Panc1 (cell line): ENCODE data around the gene UTS2R. TPM values are rescaled to one million over a fixed set of nuclear protein-coding genes. Genes with fewer than 3 reads are reported as not detected.

Experiments
- ATAC-seq: fragments of 200-7000 bp; cut with Tn5 transposase; 2 replicates; pipeline ENCODE4 v1.9.1; 2020; ENCODE audit warnings: mild to moderate bottlenecking, moderate library complexity
- BruUV-seq: library from RNA; stranded (reverse); fragments of 400-500 nt; replicated peaks from 2 replicates; lab custom pipeline; 2021; lab: Mats Ljungman, UMichigan
- CTCF ChIA-PET: fragments of 300-600 bp; sonication (Branson Sonifier 250); formaldehyde crosslinking; loops from one replicate; lab custom pipeline; 2022; ENCODE audit warnings: antibody characterized with exemption; lab: Charles Lee
- POLR2A ChIA-PET: fragments of 300-600 bp; sonication (Branson Sonifier 250); formaldehyde crosslinking; loops from one replicate; lab custom pipeline; 2022; ENCODE audit warnings: antibody characterized with exemption; lab: Charles Lee
- DNase-seq: peaks from one replicate; pipeline ENCODE4 v3.0.0-alpha.2; 2010; ENCODE audit warnings: low read depth, low spot score
- H3K27ac ChIP-seq: 2 replicates; pipeline ENCODE4 v1.5.1; 2011; ENCODE audit warnings: mild to moderate bottlenecking, low read length, inconsistent platforms
- H3K27me3 ChIP-seq: fragments of 200-500 bp; sonication (Bioruptor generic); 2 replicates; pipeline ENCODE4 v1.6.0; 2014; ENCODE audit warnings: low read length, inconsistent platforms; ENCODE audit not compliant: control insufficient read depth, insufficient read depth
- H3K36me3 ChIP-seq: fragments of 200-500 bp; sonication (Bioruptor generic); 2 replicates; pipeline ENCODE4 v1.5.1; 2014; ENCODE audit warnings: inconsistent platforms, mild to moderate bottlenecking, low read length, moderate library complexity; ENCODE audit not compliant: control insufficient read depth, insufficient read depth
- H3K4me1 ChIP-seq: 2 replicates; pipeline ENCODE4 v1.5.1; 2011; ENCODE audit warnings: inconsistent platforms, mild to moderate bottlenecking, low read length, moderate library complexity; ENCODE audit not compliant: control insufficient read depth, insufficient read depth
- H3K4me3 ChIP-seq, 2 experiments: 2 replicates each; pipeline ENCODE4 v1.5.1; 2011 to 2012; ENCODE audit warnings: low read depth in 2 of 2, low read length in 2 of 2, mild to moderate bottlenecking in 2 of 2, inconsistent platforms in 1 of 2, moderate library complexity in 1 of 2
- H3K9me3 ChIP-seq: fragments of 200-500 bp; sonication (Bioruptor generic); 2 replicates; pipeline ENCODE4 v1.5.1; 2014; ENCODE audit warnings: low read depth, mild to moderate bottlenecking, inconsistent platforms, low read length, moderate library complexity; ENCODE audit not compliant: control insufficient read depth, insufficient read depth
- POLR2AphosphoS5 ChIP-seq: IDR thresholded peaks from 2 replicates; pipeline ENCODE4 v1.6.1; 2012; ENCODE audit warnings: mild to moderate bottlenecking, low read depth, low read length, moderate library complexity
- SIN3A ChIP-seq: IDR thresholded peaks from 2 replicates; pipeline ENCODE4 v1.6.1; 2012; ENCODE audit warnings: low read depth, mild to moderate bottlenecking, low read length, moderate library complexity, borderline replicate concordance; ENCODE audit not compliant: insufficient read depth
- TCF7L2 ChIP-seq: IDR thresholded peaks from 2 replicates; pipeline ENCODE4 v1.6.1; 2011; ENCODE audit warnings: mild to moderate bottlenecking, low read depth, low read length, inconsistent platforms
- in situ Hi-C: cut with HindIII; loops from 2 replicates; pipeline ENCODE4 v1.10.0; 2016; ENCODE audit warnings: low sequenced_read_pairs, low pct_unique_long_range_greater_than_20kb
- intact Hi-C: fragments of 100-400 bp; cut with micrococcal nuclease; formaldehyde crosslinking; loops from one replicate; pipeline ENCODE4 v1.10.0; 2022; ENCODE audit not compliant: unreplicated experiment
- total RNA-seq: library from RNA; stranded (reverse); gene quantifications from one replicate; pipeline ENCODE4 v1.2.1, GENCODE V29; 2021; ENCODE audit not compliant: unreplicated experiment
- TF ChIP-seq, protein P1 (sequence below): fragments of 450-650 bp; IDR thresholded peaks from 2 replicates; pipeline ENCODE4 v1.5.1; 2017; ENCODE audit warnings: mild to moderate bottlenecking
- TF ChIP-seq, protein P2 (sequence below), 2 experiments: IDR thresholded peaks; 2 replicates each; pipeline ENCODE4 v1.6.1; 2011 to 2012; ENCODE audit warnings: low read depth in 2 of 2, control low read depth in 1 of 2, low read length in 1 of 2, mild to moderate bottlenecking in 1 of 2, moderate library complexity in 1 of 2; ENCODE audit not compliant: insufficient read depth in 1 of 2

UTS2R gene
- total RNA-seq, 1 experiment from 2014 or later, result 0.39 TPM

DNA sequence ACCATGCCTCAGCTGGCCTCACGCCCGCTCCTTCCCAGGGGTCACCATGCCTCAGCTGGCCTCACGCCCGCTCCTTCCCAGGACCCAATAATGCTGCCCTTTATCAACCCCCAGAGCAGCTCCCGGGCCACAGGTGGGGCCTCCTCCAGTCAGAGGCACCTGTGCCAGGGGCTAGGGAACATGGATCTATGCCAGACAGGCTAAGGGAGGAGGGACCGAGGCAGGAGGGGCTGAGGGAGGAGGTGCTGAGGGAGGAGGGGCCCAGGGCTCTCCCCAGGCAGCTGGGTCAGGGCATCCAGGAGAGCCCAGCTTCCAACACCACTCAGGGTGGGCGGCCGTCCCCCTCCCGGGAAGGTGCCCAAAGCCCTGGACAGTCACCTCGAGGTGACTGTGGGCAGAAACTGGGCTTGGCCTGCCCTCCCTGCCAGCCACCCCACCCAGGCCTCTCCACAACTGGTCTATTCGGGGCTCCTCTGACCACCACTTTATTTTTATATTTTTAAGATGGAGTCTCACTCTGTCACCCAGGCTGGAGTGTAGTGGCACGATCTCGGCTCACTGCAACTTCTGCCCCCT is 19.4 kb downstream of the UTS2R start:
- Histone ChIP-seq H3K4me3 (no peak overlapping the region), H3K4me1 (peaks cover 18% of the 10 kb centered on the region), H3K27me3 (no peaks in the 10 kb centered on the region), H3K27ac (no peak overlapping the region), H3K9me3 (no peaks in the 10 kb centered on the region), H3K36me3 (no peaks in the 10 kb centered on the region)
- intact Hi-C loops, result no loop called here
- ChIA-PET POLR2A (interaction anchor here (0.6 to 0.7 kb wide), 2 partner anchors 11 to 13 kb away, joined by 5 read pairs; no protein-coding TSS in a partner anchor), CTCF (no interaction called here)
- in situ Hi-C loops, result no loop called here
- TSS peak; percentile 53 for BruUV-seq
- TF ChIP-seq TCF7L2 (no peak), SIN3A (no peak), POLR2AphosphoS5 (no peak)
- TF ChIP-seq, protein P1, sequence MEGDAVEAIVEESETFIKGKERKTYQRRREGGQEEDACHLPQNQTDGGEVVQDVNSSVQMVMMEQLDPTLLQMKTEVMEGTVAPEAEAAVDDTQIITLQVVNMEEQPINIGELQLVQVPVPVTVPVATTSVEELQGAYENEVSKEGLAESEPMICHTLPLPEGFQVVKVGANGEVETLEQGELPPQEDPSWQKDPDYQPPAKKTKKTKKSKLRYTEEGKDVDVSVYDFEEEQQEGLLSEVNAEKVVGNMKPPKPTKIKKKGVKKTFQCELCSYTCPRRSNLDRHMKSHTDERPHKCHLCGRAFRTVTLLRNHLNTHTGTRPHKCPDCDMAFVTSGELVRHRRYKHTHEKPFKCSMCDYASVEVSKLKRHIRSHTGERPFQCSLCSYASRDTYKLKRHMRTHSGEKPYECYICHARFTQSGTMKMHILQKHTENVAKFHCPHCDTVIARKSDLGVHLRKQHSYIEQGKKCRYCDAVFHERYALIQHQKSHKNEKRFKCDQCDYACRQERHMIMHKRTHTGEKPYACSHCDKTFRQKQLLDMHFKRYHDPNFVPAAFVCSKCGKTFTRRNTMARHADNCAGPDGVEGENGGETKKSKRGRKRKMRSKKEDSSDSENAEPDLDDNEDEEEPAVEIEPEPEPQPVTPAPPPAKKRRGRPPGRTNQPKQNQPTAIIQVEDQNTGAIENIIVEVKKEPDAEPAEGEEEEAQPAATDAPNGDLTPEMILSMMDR, result no peak
- TF ChIP-seq, protein P2, sequence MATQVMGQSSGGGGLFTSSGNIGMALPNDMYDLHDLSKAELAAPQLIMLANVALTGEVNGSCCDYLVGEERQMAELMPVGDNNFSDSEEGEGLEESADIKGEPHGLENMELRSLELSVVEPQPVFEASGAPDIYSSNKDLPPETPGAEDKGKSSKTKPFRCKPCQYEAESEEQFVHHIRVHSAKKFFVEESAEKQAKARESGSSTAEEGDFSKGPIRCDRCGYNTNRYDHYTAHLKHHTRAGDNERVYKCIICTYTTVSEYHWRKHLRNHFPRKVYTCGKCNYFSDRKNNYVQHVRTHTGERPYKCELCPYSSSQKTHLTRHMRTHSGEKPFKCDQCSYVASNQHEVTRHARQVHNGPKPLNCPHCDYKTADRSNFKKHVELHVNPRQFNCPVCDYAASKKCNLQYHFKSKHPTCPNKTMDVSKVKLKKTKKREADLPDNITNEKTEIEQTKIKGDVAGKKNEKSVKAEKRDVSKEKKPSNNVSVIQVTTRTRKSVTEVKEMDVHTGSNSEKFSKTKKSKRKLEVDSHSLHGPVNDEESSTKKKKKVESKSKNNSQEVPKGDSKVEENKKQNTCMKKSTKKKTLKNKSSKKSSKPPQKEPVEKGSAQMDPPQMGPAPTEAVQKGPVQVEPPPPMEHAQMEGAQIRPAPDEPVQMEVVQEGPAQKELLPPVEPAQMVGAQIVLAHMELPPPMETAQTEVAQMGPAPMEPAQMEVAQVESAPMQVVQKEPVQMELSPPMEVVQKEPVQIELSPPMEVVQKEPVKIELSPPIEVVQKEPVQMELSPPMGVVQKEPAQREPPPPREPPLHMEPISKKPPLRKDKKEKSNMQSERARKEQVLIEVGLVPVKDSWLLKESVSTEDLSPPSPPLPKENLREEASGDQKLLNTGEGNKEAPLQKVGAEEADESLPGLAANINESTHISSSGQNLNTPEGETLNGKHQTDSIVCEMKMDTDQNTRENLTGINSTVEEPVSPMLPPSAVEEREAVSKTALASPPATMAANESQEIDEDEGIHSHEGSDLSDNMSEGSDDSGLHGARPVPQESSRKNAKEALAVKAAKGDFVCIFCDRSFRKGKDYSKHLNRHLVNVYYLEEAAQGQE (IDR thresholded peaks at IDR 0.05; ENCODE audit: insufficient read depth in 1 of 2, low read depth in 2 of 2, low read length in 1 of 2), result no peak
- ATAC-seq, result no peak
- no peak for DNase-seq

DNA sequence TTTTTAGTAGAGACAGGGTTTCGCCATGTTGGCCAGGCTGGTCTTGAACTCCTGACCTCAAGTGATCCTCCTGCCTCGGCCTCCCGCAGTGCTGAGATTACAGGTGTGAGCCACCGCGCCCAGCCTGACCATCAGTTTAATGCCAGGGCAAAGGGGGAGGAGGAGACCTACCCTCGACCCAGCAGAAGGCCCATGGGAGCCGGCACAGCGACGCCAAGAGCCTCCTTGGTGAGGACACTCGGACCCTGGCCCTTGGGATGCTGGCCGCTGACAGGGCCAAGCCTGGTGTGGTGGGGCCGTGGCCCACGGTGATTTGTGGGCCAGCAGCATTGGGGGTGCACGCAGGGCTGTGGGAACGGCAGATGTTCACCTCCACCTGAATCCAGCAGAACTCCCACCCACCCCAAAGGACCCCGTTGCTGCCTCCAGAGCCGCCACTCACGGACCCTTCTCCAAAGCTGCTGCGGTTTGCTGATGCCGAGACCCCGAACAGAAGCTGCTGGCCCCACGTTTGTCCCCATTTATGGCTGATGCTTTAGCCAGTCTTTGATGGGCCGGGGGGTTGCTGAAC is 20.0 kb downstream of the UTS2R start:
- CTCF ChIA-PET, result interaction anchor here (0.6 kb wide), 1 partner anchor 8 kb away, joined by 4 read pairs; no protein-coding TSS in a partner anchor
- POLR2A ChIA-PET, result interaction anchor here (0.7 kb wide), 1 partner anchor 14 kb away, joined by 5 read pairs; no protein-coding TSS in a partner anchor
- ATAC-seq, result no peak
- Histone ChIP-seq H3K9me3 (no peaks in the 10 kb centered on the region), H3K4me1 (peaks cover 13% of the 10 kb centered on the region), H3K36me3 (no peaks in the 10 kb centered on the region), H3K4me3 (no peak overlapping the region), H3K27ac (no peak overlapping the region), H3K27me3 (no peaks in the 10 kb centered on the region)
- intact Hi-C loops (no loop called here), in situ Hi-C loops (no loop called here)
- no peak for DNase-seq
- TF ChIP-seq, protein P2 (IDR thresholded peaks at IDR 0.05; ENCODE audit: insufficient read depth in 1 of 2, low read depth in 2 of 2, low read length in 1 of 2), result no peak
- BruUV-seq, result no TSS peak
